ENCODE measurements around the gene TMEM82. TPM values are rescaled to one million over a fixed set of nuclear protein-coding genes. Genes with fewer than 3 reads are reported as not detected.

Gene TMEM82
- total and polyA plus RNA-seq, 9 of the 15 experiments (the other 6 are each of a cell fraction or from before 2014, with no cell fraction given) = not detected

GRCh38 chr1:15723631-15724246 is 18.6 kb upstream of the TMEM82 start:
- CTCF ChIA-PET (ENCODE audit: low intra/inter-chr PET ratio) = no interaction called here

GRCh38 chr1:15724949-15725880 is 17.1 kb upstream of the TMEM82 start:
- in situ Hi-C loops (cut with MboI) = no loop called here
- FAIRE-seq (no peak), ATAC-seq (no peak), DNase-seq (ENCODE audit: extremely low read depth in 1 of 4, low spot score in 3 of 4) (no peak)
- POLR2A ChIA-PET = interaction anchor here (0.6 to 1.6 kb wide), 4 partner anchors 13 to 43 kb away, joined by 3 to 4 read pairs (median 4); no protein-coding TSS in a partner anchor
- no peaks in the 10 kb centered on the region for H3K79me2 ChIP-seq (ENCODE audit: control insufficient read depth, insufficient read depth, low read length)
- H3K36me3 ChIP-seq (ENCODE audit: control insufficient read depth, insufficient read depth, low read length) = peaks cover 77% of the 10 kb centered on the region; the same call in 2 of the 3 replicates
- peaks cover 0 to 19% of the 10 kb centered on the region in 2 experiments; a peak in 1 of 5 replicates for H3K4me1 ChIP-seq (replicated peaks in 1 of 2; ENCODE audit: control insufficient read depth in 2 of 2, insufficient read depth in 2 of 2, low read length in 2 of 2)
- WGBS (ENCODE audit: insufficient coverage, low coverage, missing lambda C conversion rate) = 74% methylated on average over 22 of the region's 26 CpGs
- H3K4me3 ChIP-seq = no peak overlapping the region
- H3K4me2 ChIP-seq (ENCODE audit: insufficient read depth, low read length) = no peak overlapping the region
- no peaks in the 10 kb centered on the region for H3K27me3 ChIP-seq (ENCODE audit: control insufficient read depth in 2 of 2, insufficient read depth in 2 of 2, low read length in 2 of 2)
- peak overlapping the region in 1 of 2 experiments; percentile 50; a peak in 2 of 4 replicates for H3K9ac ChIP-seq (ENCODE audit: insufficient read depth in 1 of 2, low read depth in 2 of 2, low read length in 2 of 2)
- CTCF ChIA-PET (ENCODE audit: low intra/inter-chr PET ratio) = no interaction called here
- H3K9me1 ChIP-seq (ENCODE audit: control insufficient read depth, insufficient read depth, low read length) = no peaks in the 10 kb centered on the region
- H3K9me3 ChIP-seq (replicated peaks; ENCODE audit: control insufficient read depth, insufficient read depth, low read depth, low read length) = no peaks in the 10 kb centered on the region
- no peak overlapping the region for H2AFZ ChIP-seq (ENCODE audit: low read depth, low read length)
- no TSS peak for BruUV-seq (replicated peaks)
- no peak overlapping the region for H3K27ac ChIP-seq (ENCODE audit: extremely low read depth, low read depth, low read length)
- peak; percentile 60 for TF ChIP-seq RBM22 (IDR thresholded peaks at IDR 0.05; ENCODE audit: low read depth, low read length, poor library complexity, severe bottlenecking)
- TF ChIP-seq POLR2G (IDR thresholded peaks at IDR 0.05; ENCODE audit: low read depth, low read length) = peak; percentile 67
- TF ChIP-seq ZBTB12 (CRISPR knock-in tag; IDR thresholded peaks at IDR 0.05) = no peak
- TF ChIP-seq SIN3B (IDR thresholded peaks at IDR 0.05; ENCODE audit: low read depth) = no peak
- H4K20me1 ChIP-seq (replicated peaks; ENCODE audit: control insufficient read depth, insufficient read depth, low read length) = no peaks in the 10 kb centered on the region
- intact Hi-C loops (cut with micrococcal nuclease) = no loop called here

More at GRCh38 chr1:15723631-15724246, 18.6 kb upstream of the TMEM82 start:
- Histone ChIP-seq H3K9me1 (ENCODE audit: control insufficient read depth, insufficient read depth, low read length) (no peaks in the 10 kb centered on the region), H3K9ac (ENCODE audit: insufficient read depth in 1 of 2, low read depth in 2 of 2, low read length in 2 of 2) (peak overlapping the region in 1 of 2 experiments; percentile 55; a peak in 2 of 4 replicates), H3K4me1 (replicated peaks in 1 of 2; ENCODE audit: control insufficient read depth in 2 of 2, insufficient read depth in 2 of 2, low read length in 2 of 2) (peaks cover 0 to 16% of the 10 kb centered on the region in 2 experiments; a peak in 1 of 5 replicates), H2AFZ (ENCODE audit: low read depth, low read length) (no peak overlapping the region), H3K27me3 (ENCODE audit: control insufficient read depth in 2 of 2, insufficient read depth in 2 of 2, low read length in 2 of 2) (no peaks in the 10 kb centered on the region), H3K79me2 (ENCODE audit: control insufficient read depth, insufficient read depth, low read length) (no peaks in the 10 kb centered on the region), H3K36me3 (ENCODE audit: control insufficient read depth, insufficient read depth, low read length) (peaks cover 78% of the 10 kb centered on the region; the same call in 2 of the 3 replicates), H4K20me1 (replicated peaks; ENCODE audit: control insufficient read depth, insufficient read depth, low read length) (no peaks in the 10 kb centered on the region), H3K27ac (ENCODE audit: extremely low read depth, low read depth, low read length) (no peak overlapping the region), H3K9me3 (replicated peaks; ENCODE audit: control insufficient read depth, insufficient read depth, low read depth, low read length) (no peaks in the 10 kb centered on the region), H3K4me3 (no peak overlapping the region), H3K4me2 (ENCODE audit: insufficient read depth, low read length) (no peak overlapping the region)
- no peak for FAIRE-seq
- POLR2A ChIA-PET = interaction anchor here (0.6 to 1.6 kb wide), 7 partner anchors 9 to 197 kb away, joined by 3 to 4 read pairs (median 3); no protein-coding TSS in a partner anchor
- no TSS peak for BruUV-seq (replicated peaks)
- DNase-seq (ENCODE audit: extremely low read depth in 1 of 4, low spot score in 3 of 4) = no peak
- intact Hi-C loops (cut with micrococcal nuclease) = no loop called here
- in situ Hi-C loops (cut with MboI) = no loop called here
- TF ChIP-seq POLR2G (IDR thresholded peaks at IDR 0.05; ENCODE audit: low read depth, low read length) (peak; percentile 55), NFE2 (IDR thresholded peaks at IDR 0.05; ENCODE audit: low read depth) (no peak), RBM22 (IDR thresholded peaks at IDR 0.05; ENCODE audit: low read depth, low read length, poor library complexity, severe bottlenecking) (peak; percentile 16)
- WGBS (ENCODE audit: insufficient coverage, low coverage, missing lambda C conversion rate) = 90% methylated on average over 19 of the region's 20 CpGs
- ATAC-seq = no peak
